ENCODE measurements around the gene NUFIP2. TPM values are rescaled to one million over a fixed set of nuclear protein-coding genes. Genes with fewer than 3 reads are reported as not detected.

Gene NUFIP2
- total and polyA plus RNA-seq, 2 donors (not counting 1 experiment from before 2014, with no cell fraction given): 9.6 to 83.5 TPM

DNA sequence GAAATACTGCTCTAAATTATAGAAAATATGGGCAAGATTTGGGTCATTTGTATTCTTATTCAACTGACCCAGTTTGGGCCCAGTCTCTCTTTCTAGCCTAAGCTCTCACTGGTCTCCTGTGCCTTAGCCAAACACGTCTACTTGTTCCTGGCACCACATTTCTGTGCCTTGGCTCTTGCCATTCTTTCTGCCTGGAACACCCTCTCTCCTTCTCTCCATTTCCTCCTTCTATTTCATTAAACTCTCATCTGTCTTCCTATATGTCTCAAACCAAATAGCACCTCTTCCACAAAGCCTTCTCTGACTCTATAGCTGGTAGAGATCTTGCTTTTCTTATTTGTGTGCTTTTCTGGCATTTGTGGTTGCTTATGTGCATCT, 37.7 kb upstream of the NUFIP2 start:
- Histone ChIP-seq H4K20me1 (ENCODE audit: control insufficient read depth, insufficient read depth, low read length, poor library complexity, severe bottlenecking) (no peaks in the 10 kb centered on the region), H3K36me3 (replicated peaks in 1 of 2; ENCODE audit: control extremely low read depth in 1 of 2, control insufficient read depth in 1 of 2, extremely low read depth in 1 of 2, insufficient read depth in 2 of 2, low read length in 1 of 2) (no peaks in the 10 kb centered on the region), H3K4me1 (ENCODE audit: control insufficient read depth in 2 of 2, insufficient read depth in 2 of 2, low read length in 2 of 2) (no peaks in the 10 kb centered on the region), H3K9me3 (ENCODE audit: control extremely low read depth in 1 of 3, control insufficient read depth in 2 of 3, insufficient read depth in 1 of 3, low read length in 2 of 3) (no peaks in the 10 kb centered on the region), H3K27me3 (replicated peaks in 1 of 4; ENCODE audit: control extremely low read depth in 1 of 4, control insufficient read depth in 3 of 4, insufficient read depth in 4 of 4, low read length in 3 of 4) (no peaks in the 10 kb centered on the region), H3K9ac (ENCODE audit: low read length) (no peak overlapping the region), H3K4me2 (replicated peaks; ENCODE audit: low read depth, low read length, poor library complexity, severe bottlenecking) (no peak overlapping the region), H3K79me2 (ENCODE audit: control insufficient read depth, insufficient read depth, low read length) (no peaks in the 10 kb centered on the region), H3K4me3 (ENCODE audit: control extremely low read depth in 1 of 5, extremely low read depth in 1 of 5, insufficient read depth in 1 of 5, low read depth in 2 of 5, low read length in 4 of 5) (no peak overlapping the region), H3K27ac (ENCODE audit: low read length in 2 of 2) (no peak overlapping the region), H2AFZ (ENCODE audit: insufficient read depth, low read depth, low read length, poor library complexity, severe bottlenecking) (no peak overlapping the region)
- Mint-ChIP-seq H3K4me1 (no peaks in the 10 kb centered on the region), H3K27ac (no peak overlapping the region), H3K9me3 (ENCODE audit: insufficient read depth) (no peaks in the 10 kb centered on the region), H3K27me3 (no peaks in the 10 kb centered on the region), H3K4me3 (no peak overlapping the region)
- DNase-seq: no peak
- ATAC-seq (ENCODE audit: low read depth): no peak
- intact Hi-C loops (cut with micrococcal nuclease): no loop called here
- TF ChIP-seq, protein P1, sequence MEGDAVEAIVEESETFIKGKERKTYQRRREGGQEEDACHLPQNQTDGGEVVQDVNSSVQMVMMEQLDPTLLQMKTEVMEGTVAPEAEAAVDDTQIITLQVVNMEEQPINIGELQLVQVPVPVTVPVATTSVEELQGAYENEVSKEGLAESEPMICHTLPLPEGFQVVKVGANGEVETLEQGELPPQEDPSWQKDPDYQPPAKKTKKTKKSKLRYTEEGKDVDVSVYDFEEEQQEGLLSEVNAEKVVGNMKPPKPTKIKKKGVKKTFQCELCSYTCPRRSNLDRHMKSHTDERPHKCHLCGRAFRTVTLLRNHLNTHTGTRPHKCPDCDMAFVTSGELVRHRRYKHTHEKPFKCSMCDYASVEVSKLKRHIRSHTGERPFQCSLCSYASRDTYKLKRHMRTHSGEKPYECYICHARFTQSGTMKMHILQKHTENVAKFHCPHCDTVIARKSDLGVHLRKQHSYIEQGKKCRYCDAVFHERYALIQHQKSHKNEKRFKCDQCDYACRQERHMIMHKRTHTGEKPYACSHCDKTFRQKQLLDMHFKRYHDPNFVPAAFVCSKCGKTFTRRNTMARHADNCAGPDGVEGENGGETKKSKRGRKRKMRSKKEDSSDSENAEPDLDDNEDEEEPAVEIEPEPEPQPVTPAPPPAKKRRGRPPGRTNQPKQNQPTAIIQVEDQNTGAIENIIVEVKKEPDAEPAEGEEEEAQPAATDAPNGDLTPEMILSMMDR (IDR thresholded peaks at IDR 0.05): no peak
- no peak for TF ChIP-seq EZH2 (IDR thresholded peaks at IDR 0.05; ENCODE audit: borderline replicate concordance, insufficient read depth, low read depth, low read length, poor library complexity, severe bottlenecking)
- ChIA-PET POLR2A (no interaction called here), CTCF (interaction anchor here (1.4 kb wide), 1 partner anchor 38 kb away, joined by 6 read pairs; no protein-coding TSS in a partner anchor)
- WGBS (ENCODE audit: insufficient coverage): 85% methylated on average over 1 of the region's 1 CpG

DNA sequence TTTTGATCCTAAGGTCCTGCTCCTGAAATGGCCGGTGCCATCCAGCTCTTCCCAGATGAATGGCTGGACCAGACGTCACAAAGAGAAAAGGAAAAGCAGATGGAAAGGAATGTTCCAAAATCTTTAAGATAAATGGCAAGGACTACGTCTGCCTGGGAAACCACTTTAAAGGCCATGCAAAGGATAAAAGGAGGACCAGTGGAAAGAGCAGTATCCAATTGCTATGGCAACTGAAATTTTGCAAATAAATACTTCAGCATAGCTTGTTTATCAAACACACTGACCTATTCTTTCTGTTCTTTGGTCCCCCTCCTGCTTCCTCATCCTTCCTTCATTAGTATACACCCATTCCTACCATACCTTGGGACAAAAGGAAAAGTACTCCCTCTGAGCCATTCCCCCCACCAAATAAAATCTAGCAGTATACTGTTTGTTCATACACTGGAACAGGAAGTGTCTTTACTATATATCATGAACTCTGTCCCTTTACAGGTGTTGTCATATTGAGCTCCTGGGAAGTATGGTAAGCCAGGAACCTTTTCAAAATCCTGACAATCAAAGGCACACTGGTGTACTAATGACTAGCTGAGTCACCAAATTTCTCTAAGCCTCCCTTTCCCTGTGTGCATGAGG, 37.2 kb upstream of the NUFIP2 start:
- Mint-ChIP-seq H3K27ac (no peak overlapping the region), H3K4me1 (no peaks in the 10 kb centered on the region), H3K27me3 (no peaks in the 10 kb centered on the region), H3K9me3 (ENCODE audit: insufficient read depth) (no peaks in the 10 kb centered on the region), H3K4me3 (no peak overlapping the region)
- H3K9ac ChIP-seq (ENCODE audit: low read length): no peak overlapping the region
- no peaks in the 10 kb centered on the region for H3K36me3 ChIP-seq (replicated peaks in 1 of 2; ENCODE audit: control extremely low read depth in 1 of 2, control insufficient read depth in 1 of 2, extremely low read depth in 1 of 2, insufficient read depth in 2 of 2, low read length in 1 of 2)
- no peaks in the 10 kb centered on the region for H3K9me3 ChIP-seq (ENCODE audit: control extremely low read depth in 1 of 3, control insufficient read depth in 2 of 3, insufficient read depth in 1 of 3, low read length in 2 of 3)
- ChIA-PET CTCF (interaction anchor here (1.4 kb wide), 1 partner anchor 39 kb away, joined by 6 read pairs; no protein-coding TSS in a partner anchor), POLR2A (no interaction called here)
- no peaks in the 10 kb centered on the region for H3K79me2 ChIP-seq (ENCODE audit: control insufficient read depth, insufficient read depth, low read length)
- ATAC-seq (ENCODE audit: low read depth): no peak
- intact Hi-C loops (cut with micrococcal nuclease): no loop called here
- 92% methylated on average over 2 of the region's 3 CpGs for WGBS (ENCODE audit: insufficient coverage)
- no peak for DNase-seq
- no peaks in the 10 kb centered on the region for H3K4me1 ChIP-seq (ENCODE audit: control insufficient read depth in 2 of 2, insufficient read depth in 2 of 2, low read length in 2 of 2)
- no peak overlapping the region for H2AFZ ChIP-seq (ENCODE audit: insufficient read depth, low read depth, low read length, poor library complexity, severe bottlenecking)
- no peaks in the 10 kb centered on the region for H4K20me1 ChIP-seq (ENCODE audit: control insufficient read depth, insufficient read depth, low read length, poor library complexity, severe bottlenecking)
- H3K27ac ChIP-seq (ENCODE audit: low read length in 2 of 2): no peak overlapping the region
- no peak overlapping the region for H3K4me3 ChIP-seq (ENCODE audit: control extremely low read depth in 1 of 5, extremely low read depth in 1 of 5, insufficient read depth in 1 of 5, low read depth in 2 of 5, low read length in 4 of 5)
- TF ChIP-seq, protein P1 (IDR thresholded peaks at IDR 0.05): no peak
- TF ChIP-seq EZH2 (IDR thresholded peaks at IDR 0.05; ENCODE audit: borderline replicate concordance, insufficient read depth, low read depth, low read length, poor library complexity, severe bottlenecking): no peak
- no peak overlapping the region for H3K4me2 ChIP-seq (replicated peaks; ENCODE audit: low read depth, low read length, poor library complexity, severe bottlenecking)
- no peaks in the 10 kb centered on the region for H3K27me3 ChIP-seq (replicated peaks in 1 of 4; ENCODE audit: control extremely low read depth in 1 of 4, control insufficient read depth in 3 of 4, insufficient read depth in 4 of 4, low read length in 3 of 4)
